Measurements from ENCODE around the gene MEIS2.

Gene MEIS2

DNA sequence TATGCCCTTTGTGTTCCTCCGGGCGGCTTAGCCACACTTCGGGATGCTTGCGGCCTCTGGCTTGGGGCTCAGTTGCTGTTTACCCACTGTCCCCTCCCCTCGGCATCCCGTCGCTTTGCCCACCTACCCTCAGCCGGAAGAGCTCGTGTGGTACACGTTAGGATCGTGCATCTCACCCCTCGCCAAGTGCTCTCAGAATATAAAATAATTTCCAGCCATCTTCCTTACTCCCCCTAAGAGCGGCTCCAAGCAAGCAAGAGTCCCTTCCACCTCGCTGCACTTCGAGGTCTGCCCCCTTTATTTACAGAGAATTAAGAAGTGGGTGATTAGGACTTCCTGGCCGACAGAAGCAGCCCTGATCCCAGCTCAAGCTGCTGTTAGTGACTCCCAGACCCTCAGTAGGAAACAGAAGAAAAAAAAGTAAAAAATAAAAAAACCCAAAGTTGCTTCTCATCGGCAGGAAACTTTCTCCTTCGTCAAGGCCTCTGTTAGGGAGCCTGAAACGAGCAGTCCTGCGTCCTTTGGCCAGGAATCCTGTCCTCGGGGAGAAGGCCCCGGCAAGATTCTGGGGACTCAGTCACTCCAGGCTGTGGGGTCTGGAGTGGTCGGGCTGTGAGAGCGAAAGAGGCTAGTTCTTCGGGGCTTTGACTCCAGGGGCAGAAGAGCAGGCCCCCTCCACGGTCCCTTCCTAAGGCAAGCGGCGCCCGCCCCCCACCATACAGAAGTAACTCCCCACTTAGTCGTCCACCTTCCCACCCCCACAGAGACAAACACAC, 3.0 kb downstream of the MEIS2 start:
- DNase-seq, result no peak

GRCh38 chr15:37096558-37097143, 3.7 kb downstream of the MEIS2 start:
- DNase-seq, result no peak

GRCh38 chr15:37095770-37096557, 4.4 kb downstream of the MEIS2 start:
- no peak for DNase-seq

- DNase-seq, result no peak
Observed at GRCh38 chr15:37094915-37095711, 5.2 kb downstream of the MEIS2 start.

DNA sequence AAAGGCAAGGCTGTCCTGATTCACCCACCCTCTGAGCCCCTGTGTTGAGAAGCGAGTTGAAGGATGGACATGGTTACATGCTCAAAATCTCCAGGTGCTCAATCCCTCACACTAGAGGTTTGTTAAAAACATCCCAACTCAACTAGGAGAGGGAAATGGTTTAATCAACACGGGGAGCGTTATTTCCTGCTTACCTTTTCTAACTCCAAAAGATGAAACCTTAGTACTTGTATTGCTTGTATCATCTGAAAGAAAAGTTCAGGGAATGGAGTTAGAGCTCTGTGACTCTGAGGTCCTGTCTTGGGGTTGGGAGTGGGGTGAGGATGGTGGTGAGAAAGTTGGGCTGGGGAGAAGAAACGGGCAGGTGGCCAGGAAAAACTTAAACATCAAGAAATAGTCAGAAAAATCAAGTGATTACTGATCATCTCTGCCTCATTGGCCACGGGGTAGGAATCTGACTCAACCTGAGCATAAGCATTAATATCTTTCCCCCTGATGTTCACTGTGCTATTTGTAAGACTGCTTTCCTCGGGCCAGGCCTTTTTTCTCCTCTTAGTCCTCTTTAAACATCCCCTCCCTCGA, 5.9 kb downstream of the MEIS2 start:
- no peak for DNase-seq

DNA sequence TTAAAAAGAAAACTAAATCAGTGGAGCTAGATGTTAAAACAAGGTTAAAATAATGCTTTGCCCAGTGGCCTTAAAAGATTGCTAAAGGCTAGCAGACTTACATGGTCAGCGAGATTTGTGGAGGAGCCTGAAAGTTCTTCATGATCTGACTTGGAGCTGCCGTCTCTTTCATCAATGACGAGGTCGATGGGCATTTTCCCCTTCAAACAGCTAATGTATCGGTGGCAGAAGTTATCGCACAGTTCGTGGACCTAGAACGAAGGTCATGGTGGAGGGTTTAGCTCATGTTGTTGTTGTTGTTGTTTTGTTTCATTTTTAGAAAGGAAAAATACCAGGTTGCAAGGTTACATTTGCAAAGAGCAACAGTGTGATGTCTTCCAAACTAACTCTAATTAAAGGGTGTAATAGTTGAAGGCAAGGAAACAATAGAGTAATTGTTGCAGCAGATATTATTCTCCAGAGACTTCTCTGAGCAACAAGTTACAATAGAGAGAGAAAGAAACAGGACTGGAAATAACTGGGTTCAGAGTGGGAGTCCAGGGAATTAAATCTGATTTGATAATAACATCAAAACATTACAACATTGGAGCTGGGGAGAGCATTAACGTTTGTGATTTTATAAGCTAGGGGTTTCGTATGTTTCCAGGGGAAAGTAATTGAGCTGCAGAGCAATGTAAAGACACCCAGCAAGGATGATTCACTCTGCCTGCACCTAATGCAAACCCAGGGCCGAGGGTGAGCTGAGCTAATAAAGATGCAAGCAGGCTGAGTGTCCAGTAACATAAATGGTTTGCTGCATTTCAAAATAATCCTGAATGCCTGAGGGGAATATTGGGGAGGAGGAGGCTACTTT, 6.6 kb downstream of the MEIS2 start:
- no peak for DNase-seq

DNA sequence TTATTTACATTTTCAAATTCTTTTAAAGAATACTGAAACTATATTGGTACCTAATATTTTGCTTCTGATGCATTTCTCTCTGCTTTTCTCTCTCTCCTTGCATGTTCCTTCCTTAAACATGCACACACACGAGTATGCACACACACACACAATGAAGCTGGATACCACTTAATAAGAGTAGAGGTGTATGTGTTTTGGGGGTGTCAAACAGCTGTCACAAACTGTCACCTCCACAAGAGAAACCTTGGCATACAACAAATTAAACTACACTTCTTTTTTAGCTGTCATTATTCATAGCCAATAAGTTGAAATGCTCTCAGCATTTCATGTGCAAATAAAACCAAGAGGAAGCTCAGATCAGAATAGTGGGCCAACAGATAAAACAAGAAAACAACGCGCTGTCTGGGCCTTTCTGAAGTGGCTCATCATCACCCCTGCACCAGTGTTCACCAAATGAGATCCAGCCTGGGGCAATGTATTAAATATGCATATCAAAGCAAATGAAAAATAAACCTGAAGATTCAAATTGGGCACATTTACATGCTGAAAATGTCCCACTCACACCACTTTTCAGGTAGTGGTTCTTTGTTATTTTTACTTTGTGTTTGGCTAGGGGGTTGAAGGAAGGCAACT, 9.7 kb downstream of the MEIS2 start:
- no peak for DNase-seq

GRCh38 chr15:37088436-37088835, 11.9 kb downstream of the MEIS2 start:
- no peak for DNase-seq

GRCh38 chr15:37087131-37087588, 13.2 kb downstream of the MEIS2 start:
- no peak for DNase-seq

GRCh38 chr15:37086521-37086920, 13.8 kb downstream of the MEIS2 start:
- DNase-seq, result no peak

DNA sequence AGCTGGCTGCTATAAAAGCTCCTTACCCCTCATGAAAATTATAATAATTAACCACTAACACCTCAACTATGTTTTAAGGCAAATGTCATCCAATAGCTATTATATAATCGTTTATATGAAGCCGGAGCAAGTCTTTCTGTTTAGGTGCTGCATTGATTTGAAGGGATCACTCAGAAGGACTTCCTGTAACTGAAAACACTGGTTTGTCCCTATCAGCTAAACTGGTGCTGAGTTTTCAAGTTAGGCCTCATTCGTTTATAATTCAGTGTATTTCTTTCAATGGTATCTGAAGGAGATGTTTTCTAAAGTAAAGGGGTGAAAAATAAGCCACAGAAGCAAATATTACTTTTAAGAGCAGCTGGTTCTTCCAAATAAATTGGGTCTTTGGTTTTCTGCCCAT, 14.2 kb downstream of the MEIS2 start:
- no peak for DNase-seq

DNA sequence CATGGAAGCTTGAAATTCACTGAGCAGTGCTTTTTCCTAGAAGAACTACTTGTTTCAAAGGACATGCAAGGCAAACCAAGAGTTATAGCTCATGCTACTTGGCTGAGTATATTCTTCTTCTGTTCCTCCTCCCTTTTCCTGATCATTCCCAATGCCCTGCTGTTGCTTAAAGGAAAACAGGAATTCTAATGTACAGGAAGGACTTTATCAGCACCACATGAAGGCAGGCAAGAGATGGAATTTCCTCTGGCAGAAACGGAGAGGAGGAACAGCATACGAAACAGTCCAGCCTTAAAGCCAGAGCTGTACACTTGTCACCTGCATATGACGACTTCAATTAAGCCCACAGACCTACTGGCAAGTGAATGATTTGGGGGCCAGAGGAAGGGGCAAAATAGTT, 15.7 kb downstream of the MEIS2 start:
- DNase-seq, result no peak

GRCh38 chr15:37083610-37084009, 16.7 kb downstream of the MEIS2 start:
- DNase-seq, result no peak

DNA sequence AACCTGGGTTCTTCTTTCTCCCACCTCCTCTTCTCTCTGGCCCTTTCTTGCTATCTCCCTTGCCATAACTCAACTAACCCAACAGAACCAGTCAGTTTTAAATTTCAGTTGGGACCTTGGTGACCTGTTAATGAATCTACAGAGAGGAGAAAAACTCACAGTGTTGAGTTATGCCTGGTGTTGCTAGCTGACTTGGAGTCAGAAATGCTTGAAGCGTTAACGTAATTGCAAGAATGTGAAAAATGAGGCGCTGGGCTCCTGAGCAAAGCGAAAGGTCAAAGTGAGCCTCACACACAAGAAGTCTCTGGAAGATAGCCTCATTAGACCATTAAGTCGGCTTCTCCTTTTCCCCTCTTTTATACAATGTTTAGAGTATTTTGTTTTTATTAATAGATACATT, 18.4 kb downstream of the MEIS2 start:
- DNase-seq, result no peak

DNA sequence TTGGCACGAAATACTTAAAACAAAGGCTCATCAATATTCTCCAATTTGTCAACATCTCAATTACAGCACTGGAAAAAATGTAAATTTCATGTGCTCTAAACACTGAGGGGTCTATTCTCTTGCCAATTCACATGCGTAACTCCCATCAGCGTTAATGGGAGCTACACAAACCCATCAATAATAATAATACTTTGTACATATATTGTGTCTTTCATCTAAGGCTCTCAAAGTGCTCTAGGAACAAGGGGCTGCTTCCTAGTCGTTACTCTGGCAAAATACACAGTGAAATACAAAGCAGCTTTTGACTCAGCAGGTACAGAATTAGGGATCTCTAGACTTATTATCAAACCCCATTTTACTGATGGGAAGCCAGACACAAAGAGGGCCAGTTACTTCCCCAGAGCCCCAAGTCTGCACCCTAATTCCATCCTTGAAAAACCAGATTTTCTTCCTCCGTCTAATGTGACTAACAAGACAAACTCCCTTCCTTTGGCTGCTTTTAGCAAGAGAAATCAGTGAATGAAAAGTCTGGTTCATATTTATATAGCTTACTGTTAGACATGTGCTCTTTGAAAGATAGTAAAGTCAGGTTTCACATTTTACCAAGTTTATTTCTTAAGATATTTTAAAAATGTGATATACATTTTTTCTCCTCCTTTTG, 20.0 kb downstream of the MEIS2 start:
- DNase-seq, result no peak

GRCh38 chr15:37079726-37080125, 20.6 kb downstream of the MEIS2 start:
- no peak for DNase-seq

GRCh38 chr15:37078566-37078965, 21.8 kb downstream of the MEIS2 start:
- no peak for DNase-seq

DNA sequence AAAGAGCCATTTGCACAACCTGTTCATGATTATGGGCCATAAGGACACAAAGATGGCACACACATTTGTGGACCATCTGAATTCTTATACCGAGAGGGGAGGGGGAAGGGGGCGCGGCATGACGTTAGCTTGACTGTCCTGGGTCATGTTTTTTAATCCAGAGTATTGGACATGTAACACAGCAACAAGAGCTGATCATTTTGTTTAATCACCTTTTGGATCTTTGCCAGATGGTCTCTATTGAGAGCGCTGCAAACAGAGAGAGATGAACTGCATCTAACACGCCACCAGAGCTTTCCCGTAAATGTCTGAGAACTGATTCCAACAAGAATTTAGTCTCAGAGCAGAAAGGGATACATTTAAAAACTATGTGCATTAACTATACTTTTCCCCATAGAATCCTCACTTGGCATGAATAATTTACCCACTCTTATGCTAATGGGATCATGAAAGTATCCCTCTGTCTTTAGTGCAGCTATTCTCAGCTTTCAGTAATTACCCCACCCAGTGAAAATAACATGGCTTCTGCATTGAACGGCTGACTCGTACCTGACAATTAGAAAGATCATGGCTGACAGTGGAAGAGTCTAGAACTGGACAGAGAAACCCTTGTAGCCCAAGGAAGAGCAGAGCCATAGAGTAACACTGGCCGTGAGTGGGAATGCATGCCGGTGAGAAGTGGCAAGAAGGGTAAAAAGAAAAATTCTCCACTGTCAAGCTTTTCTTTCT, 22.6 kb downstream of the MEIS2 start:
- no peak for DNase-seq

DNA sequence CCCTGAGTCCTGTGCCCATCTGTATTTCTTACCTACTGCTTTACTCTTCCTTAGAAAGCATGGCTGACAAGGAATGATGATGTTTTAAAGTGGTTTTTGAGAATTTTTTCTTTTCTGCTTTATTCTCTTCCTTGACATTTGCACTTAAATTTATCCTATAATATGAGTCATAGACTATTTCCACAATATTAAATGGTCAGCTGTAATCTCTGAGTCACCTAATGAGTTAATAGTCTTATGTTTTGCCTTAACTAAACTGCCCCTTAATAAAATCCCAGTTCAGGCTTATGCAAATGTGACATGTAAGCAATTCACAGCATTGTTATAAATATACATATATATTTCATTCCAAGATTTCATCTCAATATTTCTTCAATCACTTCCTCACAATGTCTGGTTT, 23.8 kb downstream of the MEIS2 start:
- no peak for DNase-seq

- no peak for DNase-seq
Observed at GRCh38 chr15:37075777-37076176, 24.6 kb downstream of the MEIS2 start.
